RWPE1 (cell line): ENCODE data around the gene CDC73.
A peak's percentile ranks its signal among the peaks of the same experiment; 100 is the strongest.
"Not testable (repeated sequence)": the region's sequence is repeated elsewhere in the genome, so short reads cannot be mapped to it uniquely, and the experiment has no call there.

Source experiments
- CTCF ChIA-PET: fragments of 350-600 bp; sonication (Branson Sonifier 250); formaldehyde crosslinking; extraction: SDS; loops from one replicate; lab custom pipeline; 2021; lab: Yijun Ruan, JAX
- POLR2A ChIA-PET: fragments of 400-600 bp; formaldehyde crosslinking; extraction: SDS; loops from one replicate; lab custom pipeline; 2020; ENCODE audit warnings: antibody characterized with exemption; ENCODE audit not compliant: low non-redundant PET; lab: Yijun Ruan, JAX
- DNase-seq: peaks from one replicate; pipeline ENCODE4 v3.0.0; 2012; ENCODE audit warnings: low spot score
- H3K27ac ChIP-seq: fragments of 450-650 bp; 2 replicates; pipeline ENCODE4 v1.5.1; 2017
- TF ChIP-seq, protein P1 (sequence below): fragments of 450-650 bp; conservative IDR thresholded peaks from 2 replicates; pipeline ENCODE4 v1.5.1; 2017; ENCODE audit warnings: low read depth, mild to moderate bottlenecking

The CDC73 gene

DNA sequence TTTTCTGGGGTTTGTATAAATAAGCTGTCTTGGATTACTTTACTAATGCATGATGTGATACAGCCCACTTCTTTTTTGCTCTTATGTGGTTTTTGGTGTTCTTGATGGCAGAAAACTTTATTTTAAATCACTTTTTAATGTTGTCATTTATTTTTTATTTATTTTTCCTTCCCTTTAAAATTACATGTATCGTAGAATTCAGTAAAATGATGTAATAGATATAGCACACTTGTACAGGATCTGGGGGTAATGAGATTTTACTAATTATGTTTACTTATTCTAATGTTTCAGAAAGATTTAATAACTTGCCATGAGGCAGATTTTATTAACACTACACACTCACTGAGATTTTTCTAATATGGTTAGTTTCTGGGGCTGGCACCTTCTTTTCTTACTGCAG is 65.3 kb downstream of the CDC73 start:
- ChIA-PET CTCF (no interaction called here), POLR2A (no interaction called here)
- TF ChIP-seq, protein P1, sequence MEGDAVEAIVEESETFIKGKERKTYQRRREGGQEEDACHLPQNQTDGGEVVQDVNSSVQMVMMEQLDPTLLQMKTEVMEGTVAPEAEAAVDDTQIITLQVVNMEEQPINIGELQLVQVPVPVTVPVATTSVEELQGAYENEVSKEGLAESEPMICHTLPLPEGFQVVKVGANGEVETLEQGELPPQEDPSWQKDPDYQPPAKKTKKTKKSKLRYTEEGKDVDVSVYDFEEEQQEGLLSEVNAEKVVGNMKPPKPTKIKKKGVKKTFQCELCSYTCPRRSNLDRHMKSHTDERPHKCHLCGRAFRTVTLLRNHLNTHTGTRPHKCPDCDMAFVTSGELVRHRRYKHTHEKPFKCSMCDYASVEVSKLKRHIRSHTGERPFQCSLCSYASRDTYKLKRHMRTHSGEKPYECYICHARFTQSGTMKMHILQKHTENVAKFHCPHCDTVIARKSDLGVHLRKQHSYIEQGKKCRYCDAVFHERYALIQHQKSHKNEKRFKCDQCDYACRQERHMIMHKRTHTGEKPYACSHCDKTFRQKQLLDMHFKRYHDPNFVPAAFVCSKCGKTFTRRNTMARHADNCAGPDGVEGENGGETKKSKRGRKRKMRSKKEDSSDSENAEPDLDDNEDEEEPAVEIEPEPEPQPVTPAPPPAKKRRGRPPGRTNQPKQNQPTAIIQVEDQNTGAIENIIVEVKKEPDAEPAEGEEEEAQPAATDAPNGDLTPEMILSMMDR = no peak
- H3K27ac ChIP-seq = no peak overlapping the region
- DNase-seq = no peak

DNA sequence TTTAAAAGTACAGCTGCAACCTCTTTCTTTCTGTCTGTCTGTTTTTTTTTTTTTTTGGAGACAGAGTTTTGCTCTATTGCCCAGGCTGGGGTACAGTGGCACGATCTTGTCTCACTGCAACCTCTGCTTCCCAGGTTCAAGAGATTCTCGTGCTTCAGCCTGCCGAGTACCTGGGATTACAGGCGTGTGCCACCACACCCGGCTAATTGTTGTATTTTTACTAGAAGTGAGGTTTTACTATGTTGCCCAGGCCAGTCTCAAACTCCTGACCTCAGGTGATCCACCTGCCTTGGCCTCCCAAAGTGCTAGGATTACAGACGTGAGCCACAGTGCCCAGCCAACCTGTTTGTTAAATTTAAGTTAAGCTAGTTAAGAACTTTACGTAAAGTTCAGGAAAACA is 67.1 kb downstream of the CDC73 start:
- CTCF ChIA-PET = interaction anchor here (0.6 kb wide), 3 partner anchors 146 to 1298 kb away, joined by 3 read pairs; no protein-coding TSS in a partner anchor
- H3K27ac ChIP-seq, POLR2A ChIA-PET, DNase-seq: not testable (repeated sequence)

DNA sequence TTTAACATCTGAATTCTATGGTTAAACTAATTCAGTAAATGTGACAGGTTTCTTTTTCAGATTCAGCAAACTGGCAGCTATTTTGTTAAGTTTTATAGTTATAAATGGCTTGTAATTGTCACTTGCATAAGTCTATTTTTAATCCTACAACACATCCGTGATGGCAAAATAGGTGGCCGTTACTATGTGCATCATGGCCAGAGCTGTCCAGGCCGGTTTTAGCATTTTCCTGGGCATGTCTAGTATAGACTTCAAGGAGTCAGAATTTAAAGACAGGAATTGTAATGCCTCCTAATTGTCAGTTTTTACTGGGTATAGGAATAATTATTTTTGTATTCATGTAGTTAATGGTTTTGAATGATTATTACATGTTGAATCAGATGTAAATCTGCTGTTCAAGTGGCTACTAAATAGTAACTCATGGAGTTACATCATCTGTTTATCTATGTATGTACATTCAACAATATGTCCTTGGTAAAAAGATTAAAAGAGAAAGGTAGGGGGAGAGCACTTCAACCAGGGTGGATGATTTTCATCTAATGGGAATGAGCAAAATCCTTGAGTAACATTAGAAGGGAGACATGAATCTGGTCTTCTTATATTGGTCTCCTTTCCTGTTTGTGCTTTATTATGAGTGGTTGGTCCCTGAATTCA is 67.7 kb downstream of the CDC73 start:
- no peak overlapping the region for H3K27ac ChIP-seq
- TF ChIP-seq, protein P1 = no peak
- POLR2A ChIA-PET = no interaction called here
- no peak for DNase-seq
- CTCF ChIA-PET = interaction anchor here (0.5 to 0.7 kb wide), 4 partner anchors 41 to 1331 kb away, joined by 3 to 5 read pairs (median 4); no protein-coding TSS in a partner anchor

DNA sequence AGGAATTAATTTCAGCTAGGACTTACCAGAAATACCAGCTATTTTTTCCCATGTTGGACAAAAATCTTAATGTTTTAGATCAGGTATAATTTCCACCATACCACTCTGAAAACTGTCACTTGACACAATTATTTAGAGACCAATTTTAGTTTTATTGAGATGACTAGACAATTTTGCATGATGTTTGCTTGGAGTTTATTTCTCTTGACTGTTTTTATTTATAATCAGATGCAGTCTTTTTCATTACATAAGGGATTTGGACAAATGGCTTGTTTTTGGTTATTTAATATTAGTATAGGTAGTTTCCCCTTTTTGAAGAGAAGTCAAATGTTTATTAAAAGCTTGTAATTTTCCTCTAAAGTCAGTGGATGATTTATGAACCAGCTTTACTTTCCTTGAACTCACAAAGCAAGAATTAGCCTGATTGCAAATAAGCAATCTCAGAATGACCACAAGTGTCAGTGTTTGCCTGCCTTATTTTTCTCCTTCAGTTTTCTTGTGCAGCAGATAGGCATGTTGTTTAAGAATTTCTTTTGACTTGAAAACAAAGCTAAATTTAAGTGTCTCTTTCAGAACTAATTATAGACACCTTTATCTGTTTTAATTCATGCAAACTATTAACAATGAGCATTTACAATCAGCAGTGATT is 68.4 kb downstream of the CDC73 start:
- H3K27ac ChIP-seq = no peak overlapping the region
- CTCF ChIA-PET = interaction anchor here (0.5 to 1.2 kb wide), 3 partner anchors 33 to 1330 kb away, joined by 4 to 5 read pairs (median 4); no protein-coding TSS in a partner anchor
- TF ChIP-seq, protein P1 = peak; percentile 17; the same call in 1 of the 2 replicates
- DNase-seq = no peak
- POLR2A ChIA-PET = no interaction called here

DNA sequence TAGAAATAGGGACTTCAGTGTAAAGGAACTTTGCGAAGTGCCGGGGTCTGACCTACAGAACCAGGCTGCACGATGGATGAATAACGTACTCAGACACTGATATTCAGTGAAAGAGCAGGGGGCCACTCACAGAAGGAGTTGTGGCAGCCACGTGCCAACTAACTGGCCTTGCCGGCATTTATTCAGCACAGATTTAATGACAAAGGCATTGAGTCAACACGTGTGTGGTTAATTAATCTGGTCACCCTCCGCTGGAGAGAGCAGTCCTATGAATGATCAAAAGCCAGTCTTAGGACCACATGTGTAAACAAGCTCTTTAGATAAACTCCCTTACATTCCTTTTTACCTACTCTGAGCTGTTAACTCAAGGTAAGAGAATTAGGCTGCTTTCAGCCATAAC is 70.8 kb downstream of the CDC73 start:
- ChIA-PET POLR2A (no interaction called here), CTCF (no interaction called here)
- no peak for DNase-seq
- TF ChIP-seq, protein P1 = no peak
- H3K27ac ChIP-seq = no peak overlapping the region

DNA sequence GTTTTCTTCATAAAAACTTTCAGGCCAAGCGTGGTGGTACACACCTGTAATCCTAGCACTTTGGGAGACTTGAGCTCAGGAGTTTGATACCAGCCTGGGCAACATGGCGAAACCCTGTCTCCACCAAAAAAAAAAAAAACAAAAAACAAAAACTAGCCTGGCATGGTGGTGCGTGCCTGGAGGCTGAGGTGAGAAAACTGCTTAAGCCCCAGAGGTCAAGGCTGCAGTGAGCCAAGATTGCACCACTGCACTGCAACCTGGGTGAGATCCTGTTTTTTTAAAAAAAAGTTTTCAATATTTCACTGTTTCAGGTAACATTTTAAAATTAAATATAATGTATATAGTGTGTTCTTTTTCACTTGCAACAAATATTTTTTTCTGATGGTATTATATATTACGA is 78.1 kb downstream of the CDC73 start:
- CTCF ChIA-PET = no interaction called here
- no peak for DNase-seq
- POLR2A ChIA-PET = no interaction called here
- no peak overlapping the region for H3K27ac ChIP-seq
- TF ChIP-seq, protein P1 = no peak

DNA sequence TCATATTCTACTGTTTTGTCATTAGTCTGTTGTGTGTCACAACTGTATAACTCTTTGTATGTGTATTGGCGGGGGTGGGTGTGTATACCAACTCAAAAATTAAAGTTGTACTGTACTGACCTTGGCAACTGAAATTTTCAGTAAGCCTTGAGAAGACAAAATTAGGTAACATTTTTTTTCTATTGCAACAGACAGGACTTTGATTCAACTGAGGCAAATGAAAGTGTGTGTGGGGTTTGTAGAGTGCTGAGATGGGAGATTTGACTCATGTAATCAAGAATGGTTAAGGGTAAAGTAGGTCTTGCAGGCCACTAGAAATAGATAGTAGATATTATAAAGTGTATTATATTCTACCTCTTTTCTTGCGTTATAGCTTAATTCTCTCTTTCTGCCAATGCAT is 79.2 kb downstream of the CDC73 start:
- ChIA-PET POLR2A (no interaction called here), CTCF (interaction anchor here (0.5 to 0.7 kb wide), 2 partner anchors 21 to 911 kb away, joined by 3 to 4 read pairs; no protein-coding TSS in a partner anchor)
- TF ChIP-seq, protein P1 = no peak
- no peak for DNase-seq
- H3K27ac ChIP-seq = no peak overlapping the region
